Mammary epithelial cell (primary cell): ENCODE results near the gene ZNF385A.

Experiments used
- EZH2 ChIP-seq: IDR thresholded peaks from 2 replicates; pipeline ENCODE4 v1.6.1; 2012; ENCODE audit warnings: low read length, inconsistent platforms, borderline replicate concordance
- TF ChIP-seq, protein P1 (sequence below), 2 donors: IDR thresholded peaks in 1 of 2; conservative IDR thresholded peaks in 1 of 2; 2 replicates each; pipeline ENCODE4 v1.5.1; 2011 to 2012; ENCODE audit warnings: inconsistent platforms in 2 of 2, low read length in 2 of 2, mild to moderate bottlenecking in 2 of 2, control low read depth in 1 of 2, low read depth in 1 of 2; ENCODE audit not compliant: insufficient read depth in 1 of 2; ENCODE audit errors: extremely low read depth in 1 of 2

DNA sequence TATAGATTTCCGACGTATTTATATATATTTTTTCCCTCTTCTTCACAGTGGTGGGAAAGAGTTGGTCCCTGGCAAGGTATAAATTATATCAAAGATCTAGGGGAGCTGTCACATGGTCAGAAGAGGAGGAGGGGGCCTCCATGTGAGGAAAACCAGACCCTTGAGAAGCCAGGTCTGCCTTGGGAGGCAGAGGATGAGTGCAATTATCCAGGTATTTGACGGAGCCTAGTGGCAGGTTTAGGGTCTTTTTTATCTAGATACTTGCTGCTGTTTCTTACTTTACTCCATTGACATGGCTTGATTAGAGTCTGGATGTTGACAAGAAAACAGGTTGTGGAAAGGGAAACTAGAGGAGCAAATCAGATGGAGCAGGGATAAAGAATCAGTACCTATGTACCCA lies 54.1 kb downstream of the ZNF385A start:
- TF ChIP-seq, protein P1, sequence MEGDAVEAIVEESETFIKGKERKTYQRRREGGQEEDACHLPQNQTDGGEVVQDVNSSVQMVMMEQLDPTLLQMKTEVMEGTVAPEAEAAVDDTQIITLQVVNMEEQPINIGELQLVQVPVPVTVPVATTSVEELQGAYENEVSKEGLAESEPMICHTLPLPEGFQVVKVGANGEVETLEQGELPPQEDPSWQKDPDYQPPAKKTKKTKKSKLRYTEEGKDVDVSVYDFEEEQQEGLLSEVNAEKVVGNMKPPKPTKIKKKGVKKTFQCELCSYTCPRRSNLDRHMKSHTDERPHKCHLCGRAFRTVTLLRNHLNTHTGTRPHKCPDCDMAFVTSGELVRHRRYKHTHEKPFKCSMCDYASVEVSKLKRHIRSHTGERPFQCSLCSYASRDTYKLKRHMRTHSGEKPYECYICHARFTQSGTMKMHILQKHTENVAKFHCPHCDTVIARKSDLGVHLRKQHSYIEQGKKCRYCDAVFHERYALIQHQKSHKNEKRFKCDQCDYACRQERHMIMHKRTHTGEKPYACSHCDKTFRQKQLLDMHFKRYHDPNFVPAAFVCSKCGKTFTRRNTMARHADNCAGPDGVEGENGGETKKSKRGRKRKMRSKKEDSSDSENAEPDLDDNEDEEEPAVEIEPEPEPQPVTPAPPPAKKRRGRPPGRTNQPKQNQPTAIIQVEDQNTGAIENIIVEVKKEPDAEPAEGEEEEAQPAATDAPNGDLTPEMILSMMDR (conservative IDR thresholded peaks at IDR 0.05 in 1 of 2, IDR thresholded peaks at IDR 0.05 in 1 of 2; ENCODE audit: extremely low read depth in 1 of 2, insufficient read depth in 1 of 2, low read depth in 1 of 2, low read length in 2 of 2), result no peak
- TF ChIP-seq EZH2, result no peak
